ENCODE results near the gene LRRN2.

DNA sequence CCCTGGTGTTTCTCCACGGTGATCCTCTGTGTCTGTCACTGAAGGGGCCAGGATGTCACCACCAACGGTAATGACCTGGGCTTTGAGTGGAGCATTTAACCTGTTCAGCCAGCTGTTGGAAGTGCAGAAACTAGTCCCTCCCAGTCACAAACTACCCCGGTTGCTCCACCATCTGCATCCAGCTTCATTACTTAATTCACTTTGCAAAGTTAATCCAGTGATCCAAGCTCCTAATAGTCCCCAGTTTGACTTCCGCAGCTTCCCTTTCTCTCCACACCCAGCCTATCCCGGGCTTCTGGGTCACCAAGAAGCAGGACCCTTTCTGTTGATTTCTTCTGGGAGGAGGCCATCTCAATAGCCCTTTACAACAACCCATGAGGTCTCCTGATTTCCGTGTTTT is 105.9 kb downstream of the LRRN2 start:
- TF ChIP-seq, protein P1, sequence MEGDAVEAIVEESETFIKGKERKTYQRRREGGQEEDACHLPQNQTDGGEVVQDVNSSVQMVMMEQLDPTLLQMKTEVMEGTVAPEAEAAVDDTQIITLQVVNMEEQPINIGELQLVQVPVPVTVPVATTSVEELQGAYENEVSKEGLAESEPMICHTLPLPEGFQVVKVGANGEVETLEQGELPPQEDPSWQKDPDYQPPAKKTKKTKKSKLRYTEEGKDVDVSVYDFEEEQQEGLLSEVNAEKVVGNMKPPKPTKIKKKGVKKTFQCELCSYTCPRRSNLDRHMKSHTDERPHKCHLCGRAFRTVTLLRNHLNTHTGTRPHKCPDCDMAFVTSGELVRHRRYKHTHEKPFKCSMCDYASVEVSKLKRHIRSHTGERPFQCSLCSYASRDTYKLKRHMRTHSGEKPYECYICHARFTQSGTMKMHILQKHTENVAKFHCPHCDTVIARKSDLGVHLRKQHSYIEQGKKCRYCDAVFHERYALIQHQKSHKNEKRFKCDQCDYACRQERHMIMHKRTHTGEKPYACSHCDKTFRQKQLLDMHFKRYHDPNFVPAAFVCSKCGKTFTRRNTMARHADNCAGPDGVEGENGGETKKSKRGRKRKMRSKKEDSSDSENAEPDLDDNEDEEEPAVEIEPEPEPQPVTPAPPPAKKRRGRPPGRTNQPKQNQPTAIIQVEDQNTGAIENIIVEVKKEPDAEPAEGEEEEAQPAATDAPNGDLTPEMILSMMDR (IDR thresholded peaks at IDR 0.05) = no peak
- no peak for TF ChIP-seq POLR2A (IDR thresholded peaks at IDR 0.05)
